HG03354 (cell line): ENCODE data around the gene DUSP8.

Experiments used
- ATAC-seq: cut with Tn5 transposase; IDR thresholded peaks from one replicate; pipeline ENCODE4 v1.9.1; 2021; ENCODE audit warnings: mild to moderate bottlenecking; ENCODE audit not compliant: unreplicated experiment, poor library complexity, severe bottlenecking

Gene DUSP8

DNA sequence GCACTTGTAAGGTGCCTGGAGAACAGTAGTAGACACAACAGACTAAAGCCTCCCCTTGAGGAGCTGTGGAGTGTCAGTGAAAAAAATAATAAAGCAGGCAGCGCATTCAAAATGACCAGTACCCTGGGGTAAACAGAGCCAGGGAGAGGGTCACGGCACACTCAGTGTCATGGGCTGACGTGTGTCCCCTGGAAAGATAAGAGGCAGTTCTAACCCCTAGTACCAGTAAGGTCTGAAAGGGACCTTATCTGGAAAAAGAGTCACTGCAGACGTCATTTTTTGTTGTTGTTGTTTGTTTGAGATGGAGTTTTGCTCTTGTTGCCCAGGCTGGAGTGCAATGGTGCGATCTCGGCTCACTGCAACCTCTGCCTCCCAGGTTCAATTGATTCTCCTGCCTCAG is 32.0 kb downstream of the DUSP8 start:
- no peak for ATAC-seq

DNA sequence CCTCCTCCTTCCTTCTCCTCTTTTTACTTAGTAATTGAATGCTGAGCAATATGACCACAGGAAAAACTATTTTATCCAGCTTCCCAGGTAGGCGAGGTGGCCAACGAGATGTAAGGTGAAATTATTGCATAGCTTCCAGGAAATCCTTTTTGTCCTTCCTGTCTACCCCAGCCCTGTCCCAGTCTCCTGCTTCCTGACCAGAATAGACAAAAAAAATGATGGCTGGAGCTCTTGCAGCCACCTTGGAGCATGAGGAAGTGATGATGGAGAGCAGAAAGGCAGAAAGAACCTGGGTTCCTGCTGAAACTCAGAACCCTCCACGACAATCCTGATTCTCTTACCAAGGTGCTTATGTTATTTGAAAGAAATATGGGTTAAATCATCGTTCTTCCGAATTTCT is 33.9 kb downstream of the DUSP8 start:
- no peak for ATAC-seq

DNA sequence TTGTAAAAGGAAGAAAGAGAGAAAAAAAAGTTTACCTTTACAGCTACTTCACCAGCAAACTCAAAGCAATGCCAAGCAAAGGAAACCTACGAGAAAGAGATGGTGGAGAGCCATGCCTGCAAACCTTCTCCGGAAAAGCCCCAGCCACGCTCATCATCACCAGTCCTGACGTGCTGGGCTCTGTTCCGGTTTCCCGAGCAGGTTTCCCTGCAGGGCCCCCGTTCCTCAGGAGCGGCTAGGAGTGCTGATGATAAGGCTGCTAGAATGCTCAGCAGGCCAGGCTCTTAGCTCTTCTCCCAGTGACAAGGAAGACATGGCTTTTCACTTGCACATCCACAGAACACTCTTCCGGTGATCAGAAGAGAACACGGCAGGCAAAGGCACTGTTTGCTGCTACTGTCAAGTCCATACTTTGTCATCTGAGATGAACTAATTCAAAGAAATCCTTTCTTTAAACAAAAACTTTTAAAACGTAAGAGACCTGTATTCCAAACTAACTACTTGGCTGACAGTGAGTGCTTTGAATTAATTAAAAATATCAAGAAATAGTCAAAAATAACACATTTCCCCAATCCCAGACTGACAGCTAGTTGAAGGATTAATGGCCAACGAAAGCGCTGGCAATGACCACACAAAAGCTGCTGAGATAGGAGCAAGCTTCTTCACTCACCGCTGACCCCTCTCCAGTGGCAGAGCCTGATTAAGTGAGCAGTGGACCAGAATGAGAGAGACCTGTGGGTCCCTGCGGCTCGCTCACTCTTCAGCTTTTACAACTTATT is 35.8 kb downstream of the DUSP8 start:
- no peak for ATAC-seq

DNA sequence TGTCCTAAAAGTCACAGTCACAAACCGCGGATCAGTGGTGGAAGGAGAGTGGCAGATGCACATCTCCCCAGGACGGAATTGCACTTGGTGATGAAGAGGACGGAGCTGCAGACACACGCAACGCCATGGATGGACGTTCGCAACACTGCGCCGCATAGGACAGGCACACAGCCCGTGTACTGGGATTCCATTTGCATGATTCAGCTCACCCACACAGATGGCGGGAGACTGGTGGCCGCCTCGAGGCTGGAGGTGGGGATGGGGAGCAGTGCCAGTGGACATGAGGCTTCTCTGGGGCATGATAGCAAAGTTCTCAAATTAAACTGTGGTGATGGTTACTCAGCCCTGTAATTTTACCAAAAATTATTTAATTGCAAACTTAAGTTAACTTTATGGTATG is 37.4 kb downstream of the DUSP8 start:
- ATAC-seq, result no peak

DNA sequence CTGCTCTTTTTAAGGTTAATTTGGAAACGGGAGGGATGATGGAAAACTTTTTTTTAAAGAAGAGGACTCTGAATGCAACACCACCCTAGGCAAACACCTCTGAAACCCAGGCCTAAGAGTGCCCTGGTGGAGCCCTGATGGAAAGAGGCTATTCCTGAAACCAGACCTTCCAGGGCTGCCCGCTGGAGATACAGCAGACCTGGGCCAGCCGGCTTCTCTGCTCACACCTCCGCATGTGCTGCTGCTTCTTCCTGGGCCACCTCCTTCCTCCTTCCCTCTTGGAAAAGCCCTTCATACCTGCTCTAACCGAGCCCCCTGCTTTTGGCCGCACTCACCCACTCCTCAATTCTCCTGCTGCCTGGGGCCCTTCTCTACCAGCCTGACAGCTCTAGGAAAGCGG is 37.9 kb downstream of the DUSP8 start:
- ATAC-seq, result no peak

DNA sequence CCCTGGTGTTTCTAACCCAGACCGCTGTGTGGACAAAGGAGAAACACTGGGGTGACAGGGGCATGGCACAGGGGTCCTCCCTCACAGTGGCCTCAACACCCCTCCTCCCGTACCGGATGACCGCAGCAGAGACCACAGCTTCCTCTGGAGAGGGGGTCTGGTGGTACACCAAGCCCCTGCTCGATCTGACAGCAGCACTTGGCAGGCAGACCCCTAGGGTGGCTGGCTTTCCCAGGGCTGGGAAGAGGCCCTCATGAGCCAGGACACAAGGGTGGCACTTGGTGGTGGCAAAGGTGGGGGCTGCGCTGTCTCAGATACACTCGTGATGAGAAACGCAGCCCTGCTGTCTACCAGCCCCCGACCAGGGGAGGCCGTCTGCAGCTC is 38.7 kb downstream of the DUSP8 start:
- no peak for ATAC-seq

DNA sequence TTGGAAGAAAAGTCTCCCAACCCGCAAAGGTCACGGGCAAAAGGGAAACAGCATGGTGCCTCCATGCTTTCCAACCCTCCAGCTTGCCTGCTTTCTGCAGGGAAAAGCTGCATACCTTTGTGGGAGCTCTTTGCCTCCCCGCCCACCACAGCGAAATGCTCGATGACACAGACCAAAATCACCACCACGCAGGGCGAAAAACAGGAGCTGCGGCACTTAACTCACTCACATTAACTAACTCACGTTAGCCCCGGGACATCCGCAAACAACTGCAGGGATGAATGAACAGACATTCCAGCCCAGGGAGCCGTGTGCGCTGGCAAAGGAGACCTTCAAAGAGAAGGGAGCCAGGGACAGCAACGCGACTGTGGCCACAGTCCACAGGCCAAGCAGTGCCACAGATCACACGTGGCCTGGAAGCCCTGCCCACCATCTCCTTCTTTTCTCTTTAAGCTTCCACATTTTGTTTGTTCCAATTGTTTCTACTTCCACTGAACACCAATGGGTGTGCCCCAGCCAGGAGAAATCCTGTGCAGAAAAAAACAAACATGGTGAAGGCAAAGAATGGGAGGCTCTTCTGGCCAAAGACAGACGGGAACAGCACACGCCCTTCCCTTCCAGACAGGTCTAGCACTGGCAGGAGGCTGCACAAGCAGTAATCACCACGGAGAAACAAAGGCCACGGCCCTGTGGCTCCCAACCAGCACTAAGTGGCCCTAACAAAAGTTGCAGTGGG is 39.3 kb downstream of the DUSP8 start:
- no peak for ATAC-seq

DNA sequence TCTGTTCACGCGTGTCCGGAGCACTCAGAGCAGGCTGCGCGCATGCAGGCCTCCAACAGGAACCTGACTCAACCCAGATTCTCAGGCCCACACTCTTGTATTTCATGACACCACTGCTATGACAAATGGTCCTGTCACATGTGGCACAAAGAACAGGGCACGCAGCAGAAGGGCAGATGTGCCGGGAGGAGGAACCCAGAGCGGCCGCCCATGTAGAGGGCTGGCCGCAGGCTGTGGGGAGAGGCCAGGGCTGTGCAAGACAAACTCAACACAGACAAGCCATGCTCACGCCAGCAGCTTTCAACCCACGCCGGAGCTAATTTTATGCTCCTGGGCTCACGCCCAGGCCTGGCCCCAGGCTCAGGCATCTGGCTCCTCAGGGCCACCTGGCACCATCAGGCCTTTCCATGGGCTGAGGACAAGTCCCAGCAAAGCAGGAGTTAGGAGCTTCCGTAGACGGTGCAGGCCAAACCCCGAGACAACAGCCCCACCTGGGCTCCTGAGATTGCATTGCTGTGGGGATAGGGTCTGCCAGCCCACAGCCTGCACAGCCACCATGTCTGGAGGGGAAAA is 40.0 kb downstream of the DUSP8 start:
- ATAC-seq, result no peak

DNA sequence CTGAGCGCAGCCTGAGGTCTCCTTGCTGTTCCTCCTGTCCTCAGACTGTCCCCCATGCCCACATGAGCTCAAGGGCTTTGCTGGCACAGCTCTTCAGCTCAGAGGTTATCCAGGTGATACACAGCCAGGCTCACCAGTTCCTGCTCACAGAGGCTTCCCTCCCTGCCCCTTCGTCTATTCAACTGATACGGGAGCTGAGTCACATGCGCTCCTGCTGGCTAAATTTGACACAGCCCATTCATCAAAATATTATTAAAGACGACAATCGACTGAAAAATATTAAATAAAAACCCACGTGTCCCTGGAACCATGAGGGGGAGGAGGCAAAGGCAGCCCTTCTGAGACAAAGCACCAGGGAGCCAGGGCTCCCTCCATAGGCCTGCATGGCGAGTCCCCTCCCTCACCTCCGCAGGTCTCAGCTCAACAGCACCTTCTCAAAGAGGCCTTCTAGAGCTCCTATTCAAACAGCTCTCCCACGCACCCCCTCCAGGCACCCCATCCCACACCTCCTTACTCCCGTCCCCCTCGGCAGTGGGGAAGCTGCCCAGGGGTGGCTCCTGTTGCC is 40.5 kb downstream of the DUSP8 start:
- no peak for ATAC-seq

DNA sequence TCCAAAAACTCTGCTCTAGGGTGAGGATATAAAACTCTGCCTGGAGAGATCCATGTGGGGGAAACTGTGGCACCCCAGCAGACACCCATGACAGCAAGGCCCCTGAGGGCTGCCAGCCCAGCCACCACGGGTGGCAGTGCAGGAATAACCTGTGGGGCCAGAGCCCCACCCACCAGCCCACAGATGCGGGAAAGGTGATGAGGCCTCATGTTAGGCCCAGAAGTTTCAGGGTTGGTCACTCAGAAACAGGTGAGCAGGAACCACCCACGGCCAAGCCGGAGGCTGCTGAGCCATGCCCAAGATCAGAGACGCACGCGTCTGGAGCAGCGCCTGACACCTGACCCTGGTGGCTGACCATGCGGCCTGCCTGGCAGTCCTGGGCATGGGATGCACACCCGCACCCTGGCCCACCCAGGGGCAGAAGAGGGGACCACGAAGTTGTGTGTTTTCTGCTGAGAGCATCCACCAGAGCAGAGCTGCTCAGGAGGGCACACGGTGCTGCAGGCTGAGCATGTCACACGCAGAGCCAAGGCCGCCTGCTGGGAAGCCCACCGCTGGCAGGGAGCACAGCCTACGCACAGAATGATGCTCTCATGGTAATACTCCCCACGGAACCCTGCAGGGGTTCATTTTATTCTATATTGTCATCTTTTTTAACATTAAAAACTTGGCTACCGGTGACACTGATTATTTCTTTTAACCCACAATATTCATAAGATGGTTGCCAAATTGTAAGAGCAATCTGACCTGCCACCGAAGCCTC is 41.2 kb downstream of the DUSP8 start:
- no peak for ATAC-seq

DNA sequence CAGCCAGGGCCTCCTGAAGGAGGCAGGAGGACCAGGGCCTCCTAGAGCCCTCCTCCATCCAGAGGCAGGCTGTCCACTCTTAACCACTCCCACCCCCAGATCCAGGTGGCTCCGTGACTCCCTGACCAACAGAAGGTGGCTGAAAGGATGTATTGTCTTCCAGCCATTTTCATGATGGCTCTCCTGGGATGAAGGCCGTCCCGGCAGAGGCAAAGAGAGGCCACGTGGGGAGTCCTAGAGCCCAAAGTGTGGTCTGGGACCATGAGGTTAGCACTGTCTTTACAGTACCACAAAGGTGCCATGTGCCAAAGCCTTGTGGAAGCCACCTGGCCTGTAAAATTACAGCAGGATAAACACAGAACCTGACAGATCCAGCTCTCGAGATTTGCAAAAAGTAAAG is 42.3 kb downstream of the DUSP8 start:
- ATAC-seq, result no peak

DNA sequence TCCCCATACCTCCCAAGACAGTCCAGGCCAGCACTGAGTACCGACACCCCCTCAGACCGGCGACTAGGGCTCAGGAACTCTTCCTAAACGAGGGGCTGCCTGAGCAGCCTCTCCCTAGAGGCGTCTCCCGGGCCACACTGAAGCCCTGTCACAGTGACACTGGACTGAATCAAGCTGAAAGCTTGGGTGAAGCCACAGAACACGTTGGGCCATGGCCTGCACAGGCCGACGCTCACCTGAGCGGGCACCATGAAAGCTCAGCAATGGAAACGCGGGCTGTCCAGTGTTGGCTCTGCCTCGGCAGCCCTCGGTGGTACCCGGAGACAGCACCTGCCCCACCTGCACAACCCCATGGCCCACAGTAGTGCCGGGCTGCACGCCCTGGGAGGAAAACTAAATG is 42.8 kb downstream of the DUSP8 start:
- no peak for ATAC-seq

DNA sequence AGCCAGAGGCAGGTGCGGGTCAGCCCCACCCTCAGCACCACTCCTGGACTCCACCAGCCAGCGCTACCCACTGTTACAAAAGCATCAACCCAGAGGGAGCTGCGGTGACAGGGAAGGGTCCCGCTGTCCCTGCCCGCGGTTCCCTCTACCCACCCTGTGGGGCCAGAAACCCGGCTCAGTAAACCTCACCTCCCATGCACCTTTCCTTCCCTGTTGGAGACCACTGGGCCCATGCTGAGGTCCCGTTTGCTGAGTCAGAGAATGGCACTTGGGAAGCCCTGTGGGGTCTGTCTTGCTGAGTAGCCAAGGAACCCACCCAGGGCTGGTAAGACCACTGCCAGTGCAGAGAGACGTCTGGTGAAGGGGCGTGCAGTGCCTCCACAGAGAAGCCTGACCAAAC is 43.4 kb downstream of the DUSP8 start:
- ATAC-seq, result no peak

DNA sequence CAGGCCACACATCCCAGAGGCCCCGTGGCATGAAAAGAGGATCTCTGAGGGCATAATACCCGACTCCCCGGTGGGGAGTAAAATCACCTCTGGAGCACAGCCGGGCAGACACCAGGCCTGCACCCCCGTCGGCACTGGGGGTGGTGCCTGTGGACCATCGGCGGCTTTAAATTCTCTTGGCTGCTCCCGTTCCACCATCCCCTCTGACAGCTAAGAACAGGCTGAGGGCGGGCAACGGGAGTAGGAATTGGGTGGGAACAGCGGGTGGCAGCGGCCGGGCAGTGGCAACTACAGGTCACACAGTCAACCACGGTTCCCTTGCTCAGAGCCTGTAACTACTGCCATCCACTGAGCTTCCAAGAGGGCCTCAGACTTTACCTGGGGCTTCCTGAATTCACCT is 45.3 kb downstream of the DUSP8 start:
- ATAC-seq, result no peak

DNA sequence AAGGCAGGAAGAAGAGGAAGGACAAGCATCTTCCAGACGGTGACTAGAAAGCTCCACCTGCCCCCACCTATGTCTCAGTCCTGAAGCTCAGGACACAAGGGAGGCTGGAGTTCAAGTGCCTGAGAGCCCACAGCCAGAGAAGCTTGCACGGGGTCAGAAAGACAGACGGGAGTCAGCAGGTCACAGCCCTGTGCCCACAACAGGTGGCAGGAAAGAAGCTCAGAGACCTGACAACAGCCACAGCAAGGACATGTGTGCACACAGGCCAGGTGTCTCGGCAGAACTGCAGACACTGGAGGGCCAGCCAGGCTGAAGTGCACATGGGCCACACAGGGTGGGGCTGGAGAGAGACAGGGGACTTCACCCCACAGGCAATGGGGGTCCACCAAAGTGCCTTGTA is 48.3 kb downstream of the DUSP8 start:
- ATAC-seq, result no peak

DNA sequence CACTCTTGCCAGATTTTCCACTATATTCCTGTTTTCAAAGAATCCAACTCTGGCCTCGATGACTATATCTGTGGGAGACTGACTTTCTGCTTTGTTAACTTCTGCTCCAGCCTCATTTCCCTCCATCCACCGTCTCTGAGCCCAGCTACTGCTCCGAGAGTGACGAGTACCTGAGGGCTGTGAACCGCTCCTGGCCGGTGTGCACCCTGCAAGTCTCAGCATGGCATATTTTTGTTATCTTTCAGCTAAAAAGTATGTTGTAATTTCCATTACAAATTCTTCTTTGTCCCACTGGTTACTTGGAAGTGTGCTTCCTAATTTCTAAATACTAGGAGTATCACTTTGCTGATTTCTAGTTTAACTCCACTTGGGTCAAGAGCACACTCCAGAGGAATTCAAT is 49.0 kb downstream of the DUSP8 start:
- no peak for ATAC-seq

DNA sequence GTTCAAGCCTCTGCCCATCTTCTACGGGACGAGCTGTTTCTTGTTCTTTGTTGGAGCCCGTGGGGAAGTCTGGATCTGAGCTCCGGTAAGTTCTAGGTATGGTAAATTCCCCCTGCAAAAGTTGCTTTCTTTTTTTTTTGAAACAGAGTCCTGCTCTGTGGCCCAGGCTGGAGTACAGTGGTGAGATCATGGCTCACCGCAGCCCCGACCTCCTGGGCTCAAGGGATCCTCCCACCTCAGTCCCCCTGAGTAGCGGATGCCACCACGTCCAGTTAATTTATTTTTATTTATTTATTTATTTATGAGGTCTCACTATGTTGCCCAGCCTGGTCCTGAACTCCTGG is 50.0 kb downstream of the DUSP8 start:
- no peak for ATAC-seq

DNA sequence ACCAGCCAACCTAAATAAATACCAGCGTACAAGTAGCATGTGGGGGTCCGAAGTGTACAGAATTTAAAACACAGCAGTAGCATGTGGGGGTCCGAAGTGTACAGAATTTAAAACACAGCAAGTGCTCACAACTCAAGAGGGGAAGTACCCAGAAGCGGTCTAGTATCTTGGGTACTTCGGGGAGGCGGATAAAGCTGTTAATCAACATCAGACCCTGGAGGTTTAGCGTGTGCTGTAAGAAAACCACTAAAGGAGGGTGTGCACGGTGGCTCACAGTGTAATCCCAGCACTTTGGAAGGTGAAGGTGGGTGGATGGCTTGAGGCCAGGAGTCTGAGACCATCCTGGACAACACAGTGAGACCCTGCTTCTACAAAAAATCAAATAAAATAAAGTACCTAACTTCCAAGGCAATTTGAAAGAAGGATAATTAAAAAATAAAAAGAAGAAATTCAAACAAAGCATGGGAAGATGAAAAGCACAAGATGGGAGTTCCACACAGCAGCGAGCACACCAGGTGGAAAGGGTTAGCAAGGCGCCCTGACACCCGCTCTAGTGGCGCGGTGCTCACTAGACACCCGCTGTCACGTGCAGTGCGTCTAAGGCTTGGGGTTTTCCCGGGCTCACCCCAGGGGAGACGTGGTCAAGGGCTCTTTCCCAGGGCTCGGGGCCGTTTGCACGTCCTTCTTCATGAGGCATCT is 50.5 kb downstream of the DUSP8 start:
- peak; percentile 82 for ATAC-seq

DNA sequence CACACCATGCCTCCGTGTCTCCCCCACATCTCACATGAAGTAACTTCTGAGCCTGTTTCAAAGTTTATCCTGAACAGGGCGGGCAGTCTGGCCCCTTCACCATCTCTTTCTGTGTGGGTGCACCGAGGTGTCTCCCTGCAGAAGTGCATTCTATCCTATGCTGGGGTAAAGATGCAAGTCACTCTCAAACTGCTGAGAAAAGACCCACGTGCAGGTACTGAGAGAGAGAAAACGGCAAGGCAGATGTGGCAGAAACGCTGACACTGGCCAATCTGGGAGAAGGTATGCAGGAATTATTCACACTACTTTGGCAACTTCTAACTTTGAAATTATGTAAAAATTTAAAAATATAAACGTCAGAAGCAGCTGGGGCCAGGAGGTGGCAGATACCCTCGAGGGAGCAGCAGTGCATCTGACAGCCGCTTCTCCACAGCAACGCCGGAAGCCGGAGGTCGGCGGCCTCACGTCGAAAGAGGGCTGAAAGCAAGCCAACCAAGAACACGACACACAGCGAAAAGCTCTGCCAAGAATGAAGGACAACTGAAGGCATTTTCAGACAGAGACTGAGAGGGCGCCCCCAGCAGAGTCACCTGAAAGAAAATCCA is 51.3 kb downstream of the DUSP8 start:
- no peak for ATAC-seq
